Measurements from ENCODE around the gene CNGA2. TPM values are rescaled to one million over a fixed set of nuclear protein-coding genes. Genes with fewer than 3 reads are reported as not detected.
A peak's percentile ranks its signal among the peaks of the same experiment; 100 is the strongest.

CNGA2 gene
- not detected in 3 replicates for total RNA-seq

- H3K27me3 Mint-ChIP-seq (ENCODE audit: low read depth): peaks cover 47% of the 10 kb centered on the region
- H3K27ac Mint-ChIP-seq: no peak within 1 kb of the TSS
- no peak for DNase-seq (ENCODE audit: low spot score in 2 of 2, unreplicated experiment in 2 of 2)
- H3K4me3 Mint-ChIP-seq: no peak within 1 kb of the TSS
- H3K36me3 Mint-ChIP-seq: no peaks in the 10 kb centered on the region
- no peak for TF ChIP-seq CTCF (IDR thresholded peaks at IDR 0.05; ENCODE audit: unreplicated experiment)
- H3K9me3 Mint-ChIP-seq: peaks cover 18% of the 10 kb centered on the region
- H3K4me1 Mint-ChIP-seq: no peaks in the 10 kb centered on the region
Observed at GRCh38 chrX:151734446-151734845, at the start of gene CNGA2. Gene CNGA2, plus strand, starts transcription at chrX:151734746. Its CDS starts 3,738 bp downstream, at chrX:151738484.

GRCh38 chrX:151687635-151688034, 46.9 kb upstream of the CNGA2 start:
- Mint-ChIP-seq H3K9me3 (no peaks in the 10 kb centered on the region), H3K4me3 (no peak overlapping the region), H3K4me1 (no peaks in the 10 kb centered on the region), H3K36me3 (no peaks in the 10 kb centered on the region), H3K27me3 (ENCODE audit: low read depth) (peaks cover 26% of the 10 kb centered on the region), H3K27ac (no peak overlapping the region)
- no peak for DNase-seq (ENCODE audit: low spot score in 2 of 2, unreplicated experiment in 2 of 2)
- TF ChIP-seq CTCF (IDR thresholded peaks at IDR 0.05; ENCODE audit: unreplicated experiment): no peak

DNA sequence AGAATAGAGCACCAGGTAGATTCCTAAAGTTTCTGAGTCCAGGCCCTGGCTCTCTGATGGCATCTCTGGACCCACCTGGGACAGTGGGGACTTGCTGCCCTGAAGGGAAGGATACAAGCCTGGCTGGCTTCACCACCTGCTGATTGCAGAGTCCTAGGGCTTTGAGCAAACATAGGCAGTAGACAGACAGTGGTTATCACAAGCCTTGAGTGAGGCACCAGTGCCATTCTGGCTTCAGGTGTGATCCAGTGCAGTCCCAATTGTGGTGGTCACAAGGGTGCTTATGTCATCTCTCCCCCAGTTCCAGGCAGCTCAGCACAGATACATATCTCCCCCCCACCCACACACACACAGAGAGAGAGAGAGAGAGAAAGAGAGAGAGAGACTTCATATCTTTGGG, 45.9 kb upstream of the CNGA2 start:
- no peak for TF ChIP-seq CTCF (IDR thresholded peaks at IDR 0.05; ENCODE audit: unreplicated experiment)
- no peaks in the 10 kb centered on the region for H3K36me3 Mint-ChIP-seq
- peaks cover 17% of the 10 kb centered on the region for H3K27me3 Mint-ChIP-seq (ENCODE audit: low read depth)
- H3K4me3 Mint-ChIP-seq: no peak overlapping the region
- no peak for DNase-seq (ENCODE audit: low spot score in 2 of 2, unreplicated experiment in 2 of 2)
- H3K27ac Mint-ChIP-seq: no peak overlapping the region
- H3K4me1 Mint-ChIP-seq: no peaks in the 10 kb centered on the region
- no peaks in the 10 kb centered on the region for H3K9me3 Mint-ChIP-seq

GRCh38 chrX:151692825-151693224, 41.7 kb upstream of the CNGA2 start:
- no peak for DNase-seq (ENCODE audit: low spot score in 2 of 2, unreplicated experiment in 2 of 2)
- TF ChIP-seq CTCF (IDR thresholded peaks at IDR 0.05; ENCODE audit: unreplicated experiment): no peak
- Mint-ChIP-seq H3K4me1 (peaks cover 5% of the 10 kb centered on the region), H3K4me3 (no peak overlapping the region), H3K27me3 (ENCODE audit: low read depth) (peaks cover 25% of the 10 kb centered on the region), H3K36me3 (no peaks in the 10 kb centered on the region), H3K27ac (no peak overlapping the region), H3K9me3 (peaks cover 4% of the 10 kb centered on the region)

GRCh38 chrX:151694121-151694520, 40.4 kb upstream of the CNGA2 start:
- peaks cover 4% of the 10 kb centered on the region for H3K9me3 Mint-ChIP-seq
- H3K4me1 Mint-ChIP-seq: peaks cover 5% of the 10 kb centered on the region
- no peak for DNase-seq (ENCODE audit: low spot score in 2 of 2, unreplicated experiment in 2 of 2)
- no peaks in the 10 kb centered on the region for H3K36me3 Mint-ChIP-seq
- peak overlapping the region; percentile 50 for H3K4me3 Mint-ChIP-seq
- H3K27me3 Mint-ChIP-seq (ENCODE audit: low read depth): peaks cover 32% of the 10 kb centered on the region
- no peak for TF ChIP-seq CTCF (IDR thresholded peaks at IDR 0.05; ENCODE audit: unreplicated experiment)
- no peak overlapping the region for H3K27ac Mint-ChIP-seq

Data from mesothelial cell of epicardium (in vitro differentiated cells).